Right forelimb (tissue), 1 donor: Measurements from ENCODE around the gene C1QL3.

Experiments
- DNase-seq: peaks from one replicate; pipeline ENCODE4 v3.0.0-alpha.2; 2018

The C1QL3 gene

DNA sequence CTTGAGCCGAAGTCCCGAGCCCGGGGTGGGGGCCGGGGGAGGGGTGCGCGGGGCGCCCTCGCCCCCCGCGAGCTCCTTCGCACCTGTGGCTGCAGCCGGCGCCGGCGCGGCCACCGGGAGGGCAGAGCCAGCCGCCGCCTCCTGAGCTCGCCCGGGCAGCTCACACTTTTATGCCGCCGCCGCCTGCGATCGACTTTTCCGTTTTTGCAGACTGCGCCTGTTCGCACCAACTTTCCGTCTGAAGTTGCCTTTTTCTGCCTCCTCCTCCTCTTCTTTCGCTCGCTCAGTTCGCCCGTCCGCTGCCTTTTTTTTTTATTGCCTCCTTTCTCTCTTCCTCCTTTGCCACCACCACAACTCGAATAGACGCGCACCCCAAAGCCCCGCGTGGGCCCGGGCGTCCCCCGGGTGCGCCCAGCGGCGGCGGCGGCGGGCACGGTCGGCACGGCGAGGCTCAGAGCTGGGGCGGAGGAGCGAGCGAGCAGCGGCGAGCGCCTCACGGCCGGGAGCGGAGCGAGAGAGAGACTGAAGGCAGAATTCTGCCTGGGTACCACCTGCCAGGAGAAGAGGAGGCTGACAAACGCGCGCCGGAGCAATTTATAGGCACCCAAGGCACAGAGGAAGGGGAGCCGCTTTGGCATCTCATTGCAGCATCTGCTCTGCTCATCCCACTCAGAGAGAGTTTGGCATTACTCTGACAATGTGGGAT, at the start of gene C1QL3:
TSS of gene C1QL3 (minus strand) at position 569 of the 706 bp plus-strand sequence. CDS start 814 bp downstream, outside the sequence.
- peak; percentile 48 for DNase-seq

DNA sequence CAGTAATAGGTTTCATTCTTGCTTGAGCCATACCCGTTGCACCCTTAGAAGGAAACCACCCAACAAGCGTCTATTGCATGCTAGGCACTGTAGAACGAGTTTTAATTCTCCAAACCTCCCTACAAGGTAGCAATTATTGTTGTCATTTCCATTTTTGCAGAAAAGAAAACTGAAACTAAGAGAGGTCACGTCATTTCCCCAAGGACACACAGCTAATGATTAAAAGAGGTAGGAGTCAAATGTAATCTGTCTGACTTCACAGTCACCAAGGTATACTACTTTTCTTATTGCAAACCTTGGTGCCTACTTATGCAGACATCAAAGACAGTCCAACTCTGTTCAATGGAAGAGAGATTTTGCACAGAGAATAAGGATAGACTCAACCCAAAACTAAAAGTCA, 49.1 kb upstream of the C1QL3 start:
- DNase-seq: no peak

DNA sequence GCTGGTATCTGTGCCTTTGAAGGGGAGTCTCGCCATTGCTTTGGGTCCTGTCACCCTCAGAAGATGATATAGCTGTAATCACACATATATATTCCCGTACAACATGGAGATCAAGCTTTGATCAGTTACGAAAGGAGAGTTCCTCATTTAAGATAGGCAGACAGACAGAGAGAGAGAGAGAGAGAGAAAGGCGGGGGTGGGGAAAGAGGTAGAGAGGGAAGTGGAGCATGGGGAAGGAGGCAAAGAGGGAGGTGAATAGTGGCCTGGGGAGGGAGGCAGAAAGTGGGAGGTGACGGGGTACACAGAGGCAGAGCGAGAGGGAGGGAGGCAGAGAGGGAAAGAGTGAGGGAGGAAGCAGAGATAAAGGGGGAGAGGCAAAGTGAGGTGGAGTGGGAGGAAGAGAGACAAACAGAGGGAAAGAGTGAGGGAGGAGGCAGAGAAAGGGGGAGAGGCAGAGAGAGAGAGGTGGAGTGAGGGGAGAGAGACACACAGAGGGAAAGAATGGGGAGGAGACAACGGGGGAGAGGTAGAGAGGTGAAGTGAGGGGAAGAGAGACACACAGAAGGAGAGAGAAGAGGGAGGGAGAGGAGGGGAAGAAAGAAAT, 44.6 kb upstream of the C1QL3 start:
- no peak for DNase-seq

DNA sequence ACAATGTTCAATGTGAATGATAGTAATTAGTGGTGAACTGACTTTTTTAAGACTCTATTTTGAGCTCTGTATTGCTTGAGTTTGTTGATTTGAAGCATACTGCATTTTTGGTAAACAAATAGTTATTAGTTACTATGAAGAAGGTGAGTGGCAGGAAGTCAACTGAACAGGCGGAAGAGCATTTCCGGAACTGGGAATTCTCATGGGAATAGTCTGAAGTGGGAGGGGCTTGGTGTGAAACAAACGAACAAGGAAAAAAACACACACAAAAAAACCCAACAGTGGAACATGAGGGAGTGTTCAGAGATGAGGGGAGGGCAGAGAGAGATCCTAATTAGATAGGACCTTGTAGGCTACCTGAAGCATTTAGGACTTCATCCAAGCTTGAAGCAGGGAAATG, 43.9 kb upstream of the C1QL3 start:
- DNase-seq: no peak

DNA sequence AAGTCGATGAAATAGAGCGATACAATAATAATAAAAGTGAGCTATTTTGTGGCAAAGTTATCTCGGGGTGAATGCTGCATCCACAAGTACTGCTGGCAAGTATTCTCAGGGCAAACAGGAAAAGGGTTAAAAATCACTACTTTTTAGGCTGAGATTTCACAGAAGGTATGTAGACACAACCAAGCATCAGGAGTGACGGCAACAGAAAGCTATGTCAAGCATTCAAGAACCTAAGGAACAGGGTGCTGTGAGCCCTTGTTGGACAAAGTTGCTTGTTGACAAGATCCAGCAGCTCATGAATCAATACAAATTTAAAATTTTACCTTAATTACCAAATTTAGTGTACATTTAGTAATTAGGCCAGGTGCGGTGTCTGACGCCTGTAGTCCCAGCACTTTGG, 41.2 kb upstream of the C1QL3 start:
- no peak for DNase-seq

DNA sequence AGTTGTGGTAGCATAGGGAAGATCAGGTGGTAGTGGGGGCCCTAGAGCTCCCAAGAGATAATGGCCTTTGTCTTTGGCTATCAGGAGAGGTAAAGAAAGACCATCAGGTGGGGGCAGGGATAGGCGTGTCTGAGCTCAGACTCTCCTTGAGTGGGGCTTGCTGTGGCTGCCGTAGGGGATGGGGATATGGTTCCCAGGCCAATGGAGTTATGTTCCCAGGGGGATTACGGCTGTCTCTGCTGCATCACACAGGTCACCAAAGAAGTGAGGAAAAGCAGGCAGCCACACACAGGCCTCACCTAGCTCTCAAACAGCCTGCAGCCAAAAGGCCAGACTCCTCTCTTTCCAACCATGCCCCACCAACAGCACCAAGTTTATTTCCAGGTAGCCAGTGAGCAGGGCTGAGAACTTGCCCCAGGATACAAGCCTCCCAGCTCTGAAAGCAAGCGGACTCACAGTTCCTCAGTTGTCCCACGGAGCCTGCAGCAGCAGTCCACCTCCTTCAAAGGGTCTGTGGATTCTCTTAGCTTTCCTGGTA, 37.6 kb upstream of the C1QL3 start:
- DNase-seq: no peak

DNA sequence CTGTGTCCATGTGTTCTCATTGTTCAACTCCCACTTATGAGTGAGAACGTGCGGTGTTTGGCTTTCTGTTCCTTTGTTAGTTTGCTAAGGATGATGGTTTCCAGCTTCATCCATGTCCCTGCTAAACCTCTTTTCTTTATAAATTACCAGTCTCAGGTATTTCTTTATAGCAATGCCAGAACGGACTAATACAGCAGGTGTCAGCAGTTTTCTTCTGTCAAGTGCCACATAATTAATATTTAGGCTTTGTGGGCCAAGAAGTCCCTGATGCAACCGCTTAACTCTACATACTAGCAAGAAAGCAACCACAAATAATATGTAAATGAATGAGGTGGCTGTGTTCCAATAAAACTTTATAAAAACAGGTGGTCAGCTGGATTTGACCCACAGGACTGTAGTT, 26.3 kb upstream of the C1QL3 start:
- no peak for DNase-seq

DNA sequence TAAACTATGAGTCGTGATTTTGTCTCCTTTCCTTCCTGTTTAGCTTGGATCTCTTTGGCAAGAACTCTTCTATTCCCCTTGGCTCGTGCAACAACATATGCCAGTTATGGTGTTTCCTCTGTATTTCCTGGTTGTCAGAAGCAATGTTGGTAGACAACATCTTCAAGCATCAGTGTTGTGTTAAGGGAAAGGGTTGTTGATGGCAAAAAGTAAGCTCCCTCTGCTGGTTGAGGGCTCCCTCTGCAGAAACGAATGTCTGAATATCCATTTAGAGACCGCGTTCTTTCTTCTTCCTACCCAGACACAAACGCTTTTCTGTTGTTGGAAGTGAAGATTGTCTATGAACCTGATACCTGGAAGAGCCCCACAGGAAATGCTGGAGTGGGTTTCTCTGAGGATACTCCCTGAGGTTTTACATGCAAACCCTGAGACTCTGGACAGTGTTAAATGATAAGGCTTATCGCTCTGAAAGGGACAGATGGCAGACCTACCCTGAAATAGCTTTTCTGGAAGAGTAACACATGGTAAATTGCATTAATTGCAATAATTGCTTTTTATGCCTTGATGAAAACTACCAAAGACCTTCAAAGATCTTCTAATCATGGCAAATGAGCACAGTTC, 23.5 kb upstream of the C1QL3 start:
- DNase-seq: no peak

DNA sequence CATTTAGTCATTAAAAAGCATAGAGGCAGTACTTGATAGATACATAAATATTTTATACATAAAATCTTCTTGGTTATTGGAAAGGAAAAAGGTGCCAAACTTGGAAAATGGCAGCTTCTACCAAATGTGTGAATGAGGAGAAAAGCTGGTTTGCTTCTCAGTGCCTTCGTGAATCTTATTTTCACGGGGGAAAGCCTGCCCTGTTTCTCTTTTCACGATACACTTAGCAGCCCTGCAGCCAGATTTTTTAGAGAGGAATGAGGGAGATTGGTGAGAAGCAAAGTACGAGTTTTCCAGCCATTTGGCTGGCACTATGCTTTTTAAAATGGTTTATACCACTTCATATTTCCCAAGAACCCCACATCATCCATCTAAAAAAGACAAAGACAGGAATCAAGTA, 22.9 kb upstream of the C1QL3 start:
- DNase-seq: no peak

DNA sequence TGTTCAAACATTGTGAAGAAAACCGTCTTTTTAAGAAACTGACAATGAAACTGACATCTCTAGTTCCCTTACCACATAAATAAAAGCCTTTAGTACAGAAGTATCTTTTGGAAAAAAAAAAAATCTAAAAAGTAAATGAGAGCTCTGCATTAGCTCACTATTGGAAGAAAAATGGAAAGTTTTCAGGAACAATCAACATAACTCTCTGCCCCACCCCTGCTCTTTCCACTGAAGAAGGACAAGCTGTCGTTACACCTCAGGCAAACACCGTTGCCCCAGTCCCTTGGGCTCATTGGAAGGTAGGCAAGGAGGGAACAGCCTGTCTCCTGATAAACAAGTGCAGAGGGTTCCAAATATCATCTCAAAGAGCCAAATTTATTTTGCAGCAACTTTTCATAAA, 22.4 kb upstream of the C1QL3 start:
- no peak for DNase-seq

DNA sequence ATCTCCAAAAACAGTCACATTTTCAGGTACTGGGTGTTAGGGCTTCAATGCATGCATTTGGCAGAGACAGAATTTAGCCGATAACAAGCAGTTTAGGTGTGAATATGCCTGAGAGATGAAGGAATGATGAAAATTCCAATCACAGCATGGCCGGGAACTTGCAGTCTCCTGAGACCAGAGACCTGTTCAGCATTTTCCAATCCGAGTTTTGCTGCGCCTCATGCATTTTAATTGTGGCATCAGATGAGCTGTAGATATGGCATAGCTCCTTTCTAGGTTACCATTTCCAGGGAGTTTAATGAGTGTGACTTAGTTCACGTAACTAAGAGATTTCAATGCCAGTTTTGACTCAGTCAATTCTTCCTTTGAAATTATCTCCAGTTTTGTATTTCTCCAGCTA, 14.5 kb upstream of the C1QL3 start:
- no peak for DNase-seq

DNA sequence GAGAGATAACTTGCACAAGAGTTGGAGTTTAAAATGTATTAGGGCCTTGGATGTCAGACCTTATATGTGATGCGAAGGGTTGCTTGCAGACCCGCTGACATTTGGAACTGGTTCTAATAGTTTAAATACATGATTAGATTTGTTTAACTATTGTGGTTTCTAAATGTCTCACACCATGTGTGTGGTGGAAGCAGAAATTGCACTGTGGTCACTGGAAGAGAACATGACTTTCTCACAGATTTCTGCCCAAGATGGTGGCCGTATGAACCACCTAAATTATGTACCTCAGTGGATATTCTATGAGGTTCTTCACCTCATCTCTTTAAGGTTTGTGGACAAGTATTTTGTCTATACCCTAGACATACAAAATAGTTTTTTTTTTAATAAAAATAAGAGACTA, 8.2 kb upstream of the C1QL3 start:
- no peak for DNase-seq

DNA sequence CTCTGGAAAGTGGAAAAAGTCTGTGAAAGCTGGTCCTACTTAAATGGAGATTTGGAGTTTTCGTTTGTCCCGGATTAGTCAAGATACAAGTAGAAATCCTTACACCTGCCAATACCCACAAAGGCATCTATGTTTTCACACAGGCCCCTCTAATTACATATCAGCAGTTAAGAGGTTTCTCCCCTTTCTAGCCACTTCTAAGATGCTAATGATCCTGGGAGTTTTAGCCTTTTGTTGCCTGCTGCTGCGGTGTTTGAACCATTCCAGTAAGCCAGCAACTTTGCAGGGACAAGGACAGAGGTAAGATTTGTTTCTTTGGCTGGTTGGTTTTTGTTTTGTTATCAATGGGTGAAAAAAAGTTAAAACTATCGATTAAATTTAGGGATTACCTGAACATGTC, 5.8 kb upstream of the C1QL3 start:
- no peak for DNase-seq

DNA sequence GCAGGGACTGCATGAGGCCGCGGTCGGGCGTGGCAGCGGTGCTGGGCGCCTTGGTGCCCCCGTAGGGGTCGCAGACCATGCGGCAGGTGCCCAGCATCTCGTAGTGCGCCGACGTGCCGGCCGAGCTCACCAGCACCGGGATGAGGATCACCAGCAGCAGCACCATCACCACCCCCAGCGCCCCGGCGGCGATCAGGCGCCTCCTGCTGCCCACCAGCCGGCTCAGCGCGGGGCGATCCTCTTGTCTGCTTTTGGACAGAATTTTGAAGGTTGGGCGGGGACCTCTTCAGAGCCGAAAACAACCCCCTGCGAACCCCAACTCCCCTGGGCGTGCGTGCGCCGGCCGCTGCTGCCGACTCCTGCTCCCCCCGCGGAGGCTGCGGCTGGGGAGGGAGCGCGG, 779 bp downstream of the C1QL3 start:
- peak; percentile 54 for DNase-seq

DNA sequence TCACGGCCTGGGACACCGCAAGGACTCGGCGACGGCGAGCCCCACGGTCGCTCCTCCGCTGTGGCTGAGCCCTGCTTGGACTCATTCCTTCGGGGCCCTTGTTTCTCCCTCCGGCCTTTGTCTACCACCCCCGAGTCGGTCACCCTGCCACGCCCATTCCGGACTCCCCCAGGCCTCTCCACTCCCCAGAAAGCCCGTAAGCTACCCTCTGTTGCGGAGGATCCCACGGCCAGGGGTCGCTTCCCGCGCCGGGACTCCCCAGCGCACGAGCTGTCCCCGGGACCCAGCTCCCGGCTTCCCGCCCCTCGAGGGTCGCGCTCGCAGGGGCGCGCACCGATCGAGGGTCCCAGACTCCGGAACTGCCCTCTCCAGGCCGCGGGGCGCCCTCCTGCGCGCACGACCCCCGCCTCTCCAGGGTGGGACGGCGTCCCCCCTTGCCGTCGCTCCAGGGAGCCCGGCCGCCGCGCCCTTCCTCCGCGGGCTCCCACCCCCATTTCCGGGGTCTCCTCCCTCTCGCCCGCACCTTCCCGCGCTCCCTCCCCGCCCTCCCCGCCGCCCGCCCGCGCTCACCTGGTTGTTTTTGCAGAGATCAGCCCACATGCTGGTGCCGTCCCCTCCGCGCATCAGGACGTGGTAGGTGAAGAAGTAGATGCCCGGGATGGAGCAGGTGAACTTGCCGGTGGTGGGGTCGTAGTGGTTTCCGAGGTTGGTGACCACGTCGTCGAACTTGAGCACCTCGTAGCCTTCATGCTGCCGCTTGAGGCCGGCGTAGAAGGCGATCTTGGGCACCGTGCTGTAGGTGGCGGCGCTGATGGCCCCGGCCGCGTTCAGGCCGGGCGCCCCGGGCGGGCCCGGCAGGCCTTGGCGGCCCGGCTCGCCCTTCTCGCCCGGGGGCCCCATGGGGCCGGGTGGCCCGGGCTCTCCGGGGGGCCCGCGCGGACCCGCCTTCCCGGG, 1.5 kb downstream of the C1QL3 start:
- peak; percentile 42 for DNase-seq

DNA sequence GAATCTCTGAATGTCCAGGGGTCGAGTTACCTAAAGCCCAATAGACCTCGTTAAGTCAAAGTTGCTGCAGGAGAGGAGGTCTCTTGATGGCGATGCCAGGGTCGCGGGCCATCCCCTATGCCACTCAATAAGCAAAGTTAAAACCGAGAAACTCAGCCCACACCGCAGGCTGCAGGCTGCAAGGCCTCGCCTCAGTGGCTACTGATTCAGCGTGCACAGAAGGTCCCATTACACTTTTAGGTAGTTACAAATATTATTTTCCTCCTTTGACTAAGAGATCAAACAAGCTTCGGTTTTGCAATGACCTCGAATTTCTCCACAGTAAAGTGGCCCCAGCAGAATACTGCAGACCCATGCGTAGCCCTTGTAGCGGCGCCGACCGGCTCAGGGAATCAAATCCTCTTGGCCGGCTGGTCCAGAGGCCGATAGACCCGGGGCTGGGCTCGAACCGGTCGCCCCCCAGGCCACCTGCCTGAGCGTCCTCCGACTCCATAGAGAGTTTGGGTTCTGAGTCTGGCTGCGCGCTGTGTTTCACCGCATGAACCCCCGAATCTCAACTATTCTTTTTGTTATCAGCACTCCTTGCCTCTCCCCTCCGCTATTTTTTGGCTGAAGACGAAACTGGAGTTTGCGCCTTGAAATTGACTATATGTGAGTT, 2.3 kb downstream of the C1QL3 start:
- peak; percentile 45 for DNase-seq

DNA sequence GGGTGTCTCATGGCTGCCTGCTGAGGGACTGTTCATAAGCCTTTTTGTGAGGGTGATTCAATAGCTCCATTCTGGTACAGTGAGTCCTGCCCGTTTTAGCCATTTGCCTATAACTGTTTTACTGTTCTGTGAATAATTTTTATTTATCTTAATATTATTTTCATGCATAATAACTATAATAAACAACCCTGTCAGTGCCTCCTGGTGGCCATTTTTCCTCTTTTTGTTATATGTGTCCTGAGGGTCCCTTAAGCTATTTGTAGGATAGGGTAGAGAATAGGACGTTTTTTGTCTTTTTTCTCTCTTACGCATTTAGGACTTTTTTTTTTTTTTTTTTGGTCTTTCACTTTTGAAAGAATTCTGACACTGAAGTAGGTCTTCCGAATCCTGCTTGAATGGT, 2.9 kb downstream of the C1QL3 start:
- DNase-seq: no peak

DNA sequence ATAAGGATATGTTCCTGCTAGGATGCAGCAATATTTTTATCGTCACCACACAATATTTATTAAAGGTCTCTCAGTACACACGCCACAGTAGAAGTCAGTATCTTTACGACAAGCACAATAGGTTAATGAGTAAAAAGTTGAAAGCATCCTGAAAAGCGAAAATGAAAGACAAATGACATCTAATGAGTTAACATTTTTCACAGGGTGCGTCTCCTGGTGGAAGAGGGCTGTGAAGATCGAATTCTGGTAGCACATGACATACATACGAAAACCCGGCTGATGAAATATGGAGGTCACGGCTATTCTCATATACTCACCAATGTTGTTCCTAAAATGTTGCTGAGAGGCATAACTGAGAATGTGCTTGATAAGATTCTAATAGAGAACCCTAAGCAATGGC, 10.8 kb downstream of the C1QL3 start:
- DNase-seq: no peak

DNA sequence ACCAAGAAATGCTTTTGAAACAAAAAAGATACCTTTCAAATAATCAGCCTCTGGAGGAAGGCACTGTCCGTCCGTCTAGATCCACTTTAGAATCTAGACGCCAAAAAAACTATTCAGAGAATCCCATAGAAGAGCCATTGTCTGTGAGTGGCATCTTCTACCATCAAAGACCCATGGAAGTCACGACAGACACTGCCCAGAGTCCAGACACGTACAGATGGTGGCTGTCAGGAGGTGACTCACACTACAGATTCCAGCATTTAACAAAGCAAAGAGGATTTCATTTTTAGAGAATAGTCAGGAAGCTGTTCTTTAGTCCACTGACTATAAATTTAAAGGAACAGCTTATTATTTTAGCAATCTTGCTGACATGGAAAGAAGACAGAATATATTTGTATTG, 11.7 kb downstream of the C1QL3 start:
- DNase-seq: no peak

DNA sequence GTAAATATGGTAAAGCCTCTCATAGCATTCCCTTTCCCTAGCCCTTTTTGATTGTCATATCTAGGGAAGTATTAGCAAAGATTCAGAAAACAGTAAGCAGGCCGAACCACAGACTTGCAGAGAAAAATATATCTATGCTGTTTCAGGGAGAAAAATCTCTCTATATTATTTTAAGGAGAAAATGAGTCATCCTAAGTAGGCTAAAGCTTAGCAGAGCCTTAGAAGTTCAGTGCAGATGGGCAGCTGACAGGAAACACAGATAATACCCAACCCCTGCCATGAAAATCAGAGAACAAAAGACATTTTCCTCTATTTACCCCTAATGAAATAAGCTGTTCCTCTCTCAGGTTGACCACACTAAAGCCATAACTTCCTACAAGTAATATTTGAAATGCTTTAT, 16.5 kb downstream of the C1QL3 start:
- DNase-seq: no peak

DNA sequence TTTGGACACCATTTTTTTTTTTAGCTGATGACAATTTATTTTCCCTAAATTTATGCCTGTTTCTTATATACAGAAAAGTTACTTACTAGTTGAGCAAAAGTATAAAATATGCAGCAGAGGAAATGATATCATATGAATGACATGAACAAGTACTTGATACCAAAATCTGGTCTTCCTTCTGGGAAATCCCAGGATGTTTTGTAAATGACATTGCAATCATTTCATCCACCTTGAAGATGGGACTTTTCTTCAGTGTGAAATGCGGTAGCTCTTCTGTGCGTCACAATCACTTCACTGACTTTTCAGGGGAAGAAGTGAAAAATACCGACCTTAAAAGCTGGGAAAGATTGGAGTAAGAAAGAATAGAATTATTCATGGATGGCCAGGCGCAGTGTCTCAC, 23.8 kb downstream of the C1QL3 start:
- no peak for DNase-seq

DNA sequence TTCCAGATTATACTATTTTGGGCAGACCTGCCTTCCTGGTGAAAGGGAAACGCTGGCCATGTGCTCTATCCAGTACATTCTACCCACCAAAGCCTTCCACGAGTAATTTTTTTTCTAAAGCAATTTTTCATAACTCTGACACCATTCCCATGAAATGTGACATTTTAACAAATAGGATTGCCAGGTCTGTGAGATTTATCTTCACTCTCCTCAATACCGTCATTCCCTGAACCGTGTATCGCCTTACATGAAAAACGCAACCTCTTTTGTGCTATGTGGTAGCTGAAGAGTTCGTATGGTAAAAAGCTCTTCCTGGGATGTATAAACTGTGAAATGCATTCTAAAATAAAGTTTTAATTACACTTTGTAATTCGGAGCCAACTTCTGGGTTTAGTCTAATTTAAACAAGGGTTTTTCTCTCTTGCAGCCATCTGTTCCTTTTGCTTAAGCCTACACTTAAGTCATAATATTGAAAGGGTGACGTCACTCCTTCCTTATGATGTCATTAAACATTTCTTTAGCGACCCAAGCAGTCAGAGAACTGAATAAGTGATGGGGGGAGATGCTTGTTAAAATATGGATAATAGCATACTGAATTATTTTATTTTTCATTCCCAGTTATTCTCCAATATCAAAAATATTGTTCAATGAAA, 27.7 kb downstream of the C1QL3 start:
- no peak for DNase-seq
